ENCODE measurements around the gene MYOF.
"Not testable (repeated sequence)": the region's sequence is repeated elsewhere in the genome, so short reads cannot be mapped to it uniquely, and the experiment has no call there.

Gene MYOF

DNA sequence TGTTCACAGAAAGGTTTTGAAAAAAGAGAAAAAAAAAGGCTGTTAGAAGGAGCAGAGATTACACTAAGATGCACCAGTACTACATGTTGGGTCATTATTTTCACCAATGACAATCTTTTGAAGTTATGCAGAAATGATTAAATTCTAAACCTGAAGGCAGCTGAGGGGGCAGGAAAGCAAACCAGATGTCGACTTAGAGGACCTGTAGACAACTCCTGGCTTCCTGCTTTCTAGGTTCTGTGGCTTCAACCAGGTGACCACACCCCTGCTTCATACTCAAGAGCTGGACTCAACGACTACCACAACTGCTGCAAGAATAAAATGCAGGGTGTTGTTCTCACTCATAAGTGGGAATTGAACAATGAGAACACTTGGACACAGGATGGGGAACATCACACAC is 30.0 kb downstream of the MYOF start:
- peak; percentile 70 for DNase-seq

- no peak for DNase-seq
These were observed 30.7 kb downstream of the MYOF start for GRCh38 chr10:93451244-93451947.

GRCh38 chr10:93447970-93448369 is 34.2 kb downstream of the MYOF start:
- DNase-seq: no peak

DNA sequence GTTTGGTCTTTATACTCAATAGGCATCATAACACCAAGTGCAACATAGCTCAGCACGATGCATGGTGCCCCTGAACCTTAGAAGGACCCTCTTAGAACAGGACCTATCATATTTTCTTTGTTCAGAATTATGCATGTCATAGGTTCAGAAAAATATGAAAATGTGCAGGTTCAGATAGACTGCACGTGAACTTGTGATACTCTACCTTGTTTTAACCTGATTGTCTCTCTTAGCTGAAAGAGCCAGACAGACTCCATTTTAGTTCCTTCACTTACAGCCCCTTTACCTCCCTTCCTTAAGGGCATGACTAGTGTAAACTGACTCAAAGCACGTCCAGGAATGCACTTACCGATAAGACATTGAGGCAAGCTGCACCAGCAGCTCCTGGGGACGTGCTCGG is 35.1 kb downstream of the MYOF start:
- DNase-seq: no peak

- no peak for DNase-seq
These were observed 36.0 kb downstream of the MYOF start for GRCh38 chr10:93445978-93446720.

DNA sequence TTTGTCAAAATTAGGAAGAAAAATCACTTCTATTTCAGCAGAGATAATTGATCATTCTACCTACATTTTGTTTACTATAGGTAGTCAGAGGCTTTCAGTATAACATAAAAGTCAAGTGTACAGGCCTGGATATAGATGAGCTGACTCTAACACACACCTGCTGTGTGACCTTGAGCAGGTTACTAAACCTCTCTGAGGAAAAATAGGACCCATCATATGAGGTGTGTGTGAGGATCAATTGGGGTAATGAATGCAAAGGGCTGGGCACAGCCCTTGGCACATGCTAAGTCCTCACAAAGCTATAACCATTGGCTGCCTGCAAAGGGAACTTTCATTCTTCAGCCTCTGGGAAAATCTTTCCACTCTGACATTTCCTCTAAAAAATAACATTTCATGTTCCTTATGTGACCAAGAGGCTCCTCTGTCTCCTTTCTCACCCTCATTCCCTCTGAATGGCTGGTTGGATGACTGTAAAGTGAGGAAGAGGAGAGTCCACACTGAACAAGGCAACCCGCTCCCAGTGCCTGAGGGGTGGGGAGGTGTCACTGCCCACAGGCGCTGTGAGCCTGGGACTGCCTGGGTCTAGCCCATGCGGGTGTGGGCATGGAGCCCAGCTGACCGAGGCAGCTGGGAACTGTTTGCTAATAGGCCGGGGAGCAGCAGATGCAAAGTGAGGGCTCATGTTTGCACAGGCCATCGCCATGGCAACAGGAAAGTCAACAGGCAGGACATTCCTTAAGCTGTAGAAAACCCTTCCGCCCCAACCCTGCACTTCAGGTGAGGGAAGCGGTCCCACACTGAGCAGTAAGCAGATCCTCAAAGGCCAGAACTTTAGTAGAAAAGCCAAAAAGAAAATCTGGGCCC is 36.8 kb downstream of the MYOF start:
- no peak for DNase-seq

GRCh38 chr10:93443481-93443880 is 38.7 kb downstream of the MYOF start:
- no peak for DNase-seq

GRCh38 chr10:93442721-93443120 is 39.4 kb downstream of the MYOF start:
- not testable (repeated sequence) for DNase-seq

DNA sequence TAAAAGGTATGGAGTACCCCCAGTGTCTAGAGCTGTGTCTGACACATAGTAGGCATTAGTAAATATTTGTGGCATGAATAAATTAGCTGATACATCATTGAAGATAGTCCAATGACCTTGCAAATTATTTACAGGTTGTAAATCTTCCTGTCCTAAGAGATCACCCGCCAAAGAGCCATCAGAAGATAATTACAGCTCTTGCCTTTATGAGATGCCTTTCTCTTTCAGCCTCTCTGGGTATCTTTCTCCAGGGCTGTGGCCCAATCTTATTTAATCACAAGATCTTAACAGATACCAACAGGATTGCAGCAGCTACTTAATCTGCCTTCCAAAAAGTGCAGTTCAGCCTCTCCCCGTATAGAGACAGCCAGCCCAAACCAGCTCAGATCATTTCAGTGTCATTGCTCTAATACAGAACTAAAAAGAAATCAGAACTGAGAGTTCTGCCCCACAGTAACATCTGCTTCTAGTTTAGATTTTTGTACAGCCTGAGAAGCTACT is 41.5 kb downstream of the MYOF start:
- no peak for DNase-seq

GRCh38 chr10:93438613-93439253 is 43.4 kb downstream of the MYOF start:
- no peak for DNase-seq

DNA sequence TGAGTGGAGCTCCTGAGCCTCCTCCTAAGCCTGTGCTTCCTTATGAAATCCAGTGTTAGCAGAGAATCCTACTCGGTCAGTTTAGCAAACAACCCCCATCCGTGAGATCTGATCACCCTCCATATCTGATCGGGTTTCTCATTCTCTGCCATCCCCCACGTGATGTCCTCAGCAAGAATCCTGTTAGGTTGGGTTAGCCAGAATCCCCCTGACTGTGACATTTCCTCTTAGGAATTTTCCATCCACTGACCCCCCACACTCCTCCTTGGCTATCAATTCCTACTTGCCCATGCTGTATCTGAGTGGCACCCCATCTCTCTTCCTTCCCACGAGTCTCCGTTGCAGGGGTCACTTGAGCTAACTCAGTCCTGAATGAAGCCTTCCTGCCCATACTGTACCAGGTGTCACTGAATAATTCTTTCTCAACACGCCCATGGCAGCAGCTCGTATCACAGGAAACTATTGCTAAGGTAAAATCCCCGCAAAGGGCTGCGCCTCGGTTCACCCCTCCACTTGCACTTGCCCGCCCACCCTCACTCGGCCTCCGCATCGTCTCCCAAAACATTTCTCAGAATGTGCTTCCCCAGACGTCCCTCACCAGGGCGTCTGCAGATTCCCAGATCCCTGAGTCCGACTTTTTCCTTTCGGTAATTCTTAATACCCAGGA is 44.1 kb downstream of the MYOF start:
- DNase-seq: no peak

GRCh38 chr10:93437086-93437945 is 44.8 kb downstream of the MYOF start:
- DNase-seq: no peak

- no peak for DNase-seq
These were observed 45.5 kb downstream of the MYOF start for GRCh38 chr10:93436591-93437085.

DNA sequence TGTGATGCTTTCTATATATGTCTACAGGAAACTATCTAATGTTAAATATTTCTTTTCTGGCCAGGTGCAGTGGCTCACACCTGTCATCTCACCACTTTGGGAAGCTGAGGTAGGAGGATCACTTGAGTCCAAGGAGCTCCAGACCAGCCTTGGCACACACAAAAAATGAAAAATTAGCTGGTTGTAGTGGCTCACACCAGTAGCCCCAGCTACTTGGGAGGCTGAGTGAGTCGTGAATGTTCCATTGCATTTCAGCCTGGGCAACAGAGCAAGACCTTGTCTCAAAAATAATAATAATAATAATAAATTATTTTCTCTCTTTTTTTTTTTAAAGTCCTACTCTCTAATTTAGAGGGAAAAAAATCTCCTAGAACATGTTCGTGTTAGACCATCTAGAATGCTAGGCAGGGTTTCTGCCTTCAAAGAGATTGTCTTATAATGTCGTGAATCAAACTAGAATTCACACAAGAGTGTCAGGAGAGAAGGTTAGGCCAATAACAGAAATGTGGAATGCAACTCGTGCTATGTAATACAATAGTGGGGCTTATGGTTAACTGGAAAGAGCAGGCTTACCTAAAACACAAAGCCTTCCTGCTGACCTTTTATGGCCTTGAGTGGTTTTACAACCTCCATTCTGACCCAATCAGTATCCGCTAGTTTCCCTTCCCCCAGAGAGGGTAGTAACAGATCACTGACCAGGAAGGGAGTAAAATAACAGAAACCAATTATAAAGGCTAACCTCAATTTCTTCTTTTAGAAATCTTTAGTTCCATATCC is 46.3 kb downstream of the MYOF start:
- DNase-seq: no peak

DNA sequence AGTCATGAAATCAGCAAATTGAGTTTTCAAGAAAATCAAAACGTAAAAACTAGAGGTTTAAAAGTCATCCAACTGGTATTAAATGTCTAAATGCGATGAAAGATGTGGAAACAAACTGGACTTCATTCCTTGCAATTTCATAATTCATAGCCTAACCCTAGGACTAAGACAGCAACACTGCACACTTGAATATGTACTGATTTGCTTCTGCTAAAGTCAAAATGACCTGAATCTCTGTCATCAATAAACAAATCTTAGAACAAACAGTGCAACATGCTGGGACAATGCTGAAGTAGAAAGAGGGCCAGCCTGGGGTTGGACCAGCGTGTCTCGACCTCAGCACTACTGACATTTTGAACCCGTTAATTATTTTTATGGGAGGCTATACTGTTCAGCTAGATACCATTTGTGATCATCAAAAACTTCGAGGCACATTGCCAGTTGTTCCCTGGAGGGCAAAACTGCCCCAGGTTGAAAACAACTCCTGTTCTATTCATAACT is 47.1 kb downstream of the MYOF start:
- no peak for DNase-seq

GRCh38 chr10:93431361-93431760 is 50.8 kb downstream of the MYOF start:
- no peak for DNase-seq

DNA sequence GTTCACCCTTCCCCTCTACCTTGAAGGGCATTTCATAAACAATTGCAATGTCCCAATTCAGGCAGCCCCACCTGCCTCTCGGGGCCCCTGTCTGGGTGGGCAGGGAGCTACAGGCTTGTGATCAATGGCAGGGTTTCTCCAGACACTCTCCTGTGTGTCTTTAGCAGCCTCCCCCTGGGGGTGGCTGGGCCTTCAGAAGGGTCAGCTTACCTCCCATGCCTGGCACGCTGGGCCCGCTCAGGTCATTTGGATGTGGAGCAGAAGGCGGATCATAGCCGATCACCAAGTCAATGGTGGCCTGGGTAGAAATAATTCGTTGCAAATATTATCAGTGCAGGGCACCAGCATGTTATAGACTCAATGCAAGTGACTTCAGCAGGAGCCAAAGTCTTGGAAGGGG is 56.3 kb downstream of the MYOF start:
- no peak for DNase-seq

GRCh38 chr10:93422118-93422517 is 60.0 kb downstream of the MYOF start:
- DNase-seq: no peak

DNA sequence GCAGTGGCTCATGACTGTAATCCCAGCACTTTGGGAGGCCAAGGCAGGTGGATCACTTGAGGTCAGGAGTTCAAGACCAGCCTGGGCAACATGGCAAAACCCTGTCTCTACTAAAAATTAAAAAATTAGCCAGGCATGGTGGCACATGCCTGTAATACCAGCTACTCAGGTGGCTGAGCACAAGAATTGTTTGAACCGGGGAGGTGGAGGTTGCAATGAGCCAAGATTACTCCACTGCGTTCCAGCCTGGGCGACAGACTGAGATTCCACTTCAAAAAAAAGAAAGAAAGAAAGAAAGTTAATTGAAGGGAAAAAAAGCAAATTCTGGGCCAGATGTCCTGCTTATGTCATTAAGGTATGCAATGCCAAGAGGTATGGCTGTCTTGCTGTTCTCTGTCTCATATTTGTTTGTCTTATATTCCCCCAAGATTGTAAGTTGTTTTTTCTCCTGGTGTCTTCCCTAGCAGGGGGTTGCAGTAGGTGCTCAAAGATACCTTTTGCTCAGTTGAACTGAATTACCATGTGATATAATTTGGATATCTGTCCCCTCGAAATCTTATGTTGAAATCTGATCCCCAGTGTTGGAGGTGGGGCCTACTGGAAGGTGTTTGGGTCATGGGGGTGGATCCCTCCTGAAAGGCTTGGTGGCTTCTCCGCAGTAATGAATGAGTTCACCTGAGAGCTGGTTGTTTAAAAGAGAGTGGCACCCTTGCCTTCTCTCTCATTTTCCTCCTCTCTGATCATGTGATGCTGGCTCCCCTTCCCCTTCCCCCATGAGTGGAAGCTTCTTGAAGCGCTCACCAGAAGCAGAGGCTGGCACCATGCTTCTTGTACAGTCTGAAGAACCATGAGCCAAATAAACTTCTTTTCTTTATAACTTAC is 60.9 kb downstream of the MYOF start:
- no peak for DNase-seq
